SK-N-SH (cell line): ENCODE data around the gene SNX11. TPM values are rescaled to one million over a fixed set of nuclear protein-coding genes. Genes with fewer than 3 reads are reported as not detected.

Source experiments
- CTCF ChIA-PET: fragments of 300-600, 350-600 bp; formaldehyde crosslinking; extraction: SDS; loops from one replicate; lab custom pipeline; 2021; lab: Yijun Ruan, JAX
- POLR2A ChIA-PET: fragments of 350-600 bp; sonication (Branson Sonifier 250); formaldehyde crosslinking; extraction: SDS; loops from one replicate; lab custom pipeline; 2020; ENCODE audit warnings: antibody characterized with exemption, inconsistent platforms; lab: Yijun Ruan, JAX
- DNase-seq: peaks from one replicate; pipeline ENCODE4 v3.0.0; 2012
- H2AFZ ChIP-seq: fragments of 200-600 bp; sonication (generic); 2 replicates; pipeline ENCODE4 v1.8.1; 2016; ENCODE audit warnings: antibody characterized with exemption, mild to moderate bottlenecking, low read depth
- H3F3A ChIP-seq: fragments of 200-600 bp; sonication (generic); replicated peaks from 2 replicates; pipeline ENCODE3; 2016; ENCODE audit warnings: antibody characterized with exemption, mild to moderate bottlenecking; ENCODE audit not compliant: insufficient read depth
- H3K27ac ChIP-seq, 2 experiments: fragments of 200-500 bp in 1 of 2; fragments of 200-600 bp in 1 of 2; sonication (Bioruptor generic) in 1 of 2; sonication (generic), shearing (Covaris generic) in 1 of 2; 2 replicates each; pipeline versions ENCODE4 v1.5.1 to v1.6.1; 2014 to 2016; ENCODE audit warnings: low read depth in 2 of 2, inconsistent platforms in 1 of 2, low read length in 1 of 2, mild to moderate bottlenecking in 1 of 2, mixed read lengths in 1 of 2
- H3K27me3 ChIP-seq: fragments of 200-600 bp; sonication (generic), shearing (Covaris generic); 2 replicates; pipeline ENCODE4 v1.6.1; 2016; ENCODE audit warnings: mixed run types; ENCODE audit not compliant: insufficient read depth
- H3K36me3 ChIP-seq, 2 experiments: fragments of 200-500 bp in 1 of 2; fragments of 200-600 bp in 1 of 2; sonication (Bioruptor generic) in 1 of 2; sonication (generic) in 1 of 2; replicated peaks in 1 of 2; 2 replicates each; pipeline versions ENCODE3 to v1.5.1; 2014 to 2016; ENCODE audit warnings: low read length in 1 of 2, mild to moderate bottlenecking in 1 of 2; ENCODE audit not compliant: insufficient read depth in 2 of 2, control insufficient read depth in 1 of 2
- H3K4me1 ChIP-seq, 2 experiments: fragments of 200-500 bp in 1 of 2; fragments of 200-600 bp in 1 of 2; sonication (Bioruptor generic) in 1 of 2; sonication (generic), shearing (Covaris generic) in 1 of 2; 2 replicates each; pipeline versions ENCODE4 v1.5.1 to v1.6.1; 2014 to 2016; ENCODE audit warnings: low read depth in 1 of 2, low read length in 1 of 2, mixed run types in 1 of 2; ENCODE audit not compliant: insufficient read depth in 2 of 2, control insufficient read depth in 1 of 2
- H3K4me2 ChIP-seq: fragments of 200-600 bp; sonication (generic), shearing (Covaris generic); 2 replicates; pipeline ENCODE4 v1.6.1; 2017; ENCODE audit warnings: mixed run types
- H3K4me3 ChIP-seq, 2 experiments: fragments of 200-500 bp in 1 of 2; fragments of 200-600 bp in 1 of 2; sonication (Bioruptor generic) in 1 of 2; sonication (generic), shearing (Covaris generic) in 1 of 2; 2 replicates each; pipeline versions ENCODE4 v1.5.1 to v1.8.1; 2014 to 2016; ENCODE audit warnings: low read depth in 2 of 2, inconsistent platforms in 1 of 2, low read length in 1 of 2, mild to moderate bottlenecking in 1 of 2, mixed read lengths in 1 of 2, moderate library complexity in 1 of 2
- H3K79me2 ChIP-seq: fragments of 200-600 bp; sonication (generic); 2 replicates; pipeline ENCODE4 v1.8.1; 2017; ENCODE audit warnings: mild to moderate bottlenecking; ENCODE audit not compliant: insufficient read depth
- H3K9ac ChIP-seq: fragments of 200-600 bp; sonication (generic); 2 replicates; pipeline ENCODE4 v1.6.1; 2017; ENCODE audit warnings: mixed run types
- H3K9me2 ChIP-seq: fragments of 200-600 bp; sonication (generic); 2 replicates; pipeline ENCODE4 v1.6.1; 2017; ENCODE audit warnings: mixed run types
- H3K9me3 ChIP-seq: fragments of 200-600 bp; sonication (generic); 2 replicates; pipeline ENCODE4 v1.6.1; 2017; ENCODE audit warnings: mixed run types, mild to moderate bottlenecking, moderate library complexity
- H4K20me1 ChIP-seq: fragments of 200-600 bp; sonication (generic); 2 replicates; pipeline ENCODE4 v1.6.1; 2017; ENCODE audit warnings: mild to moderate bottlenecking, mixed run types; ENCODE audit not compliant: insufficient read depth
- EP300 ChIP-seq, 2 experiments: IDR thresholded peaks; 2 replicates each; pipeline versions ENCODE4 v1.4.0 to v1.6.1; 2012; ENCODE audit warnings: borderline replicate concordance in 1 of 2, low read depth in 1 of 2, low read length in 1 of 2
- EZH2phosphoT487 ChIP-seq: fragments of 200-600 bp; sonication (generic); IDR thresholded peaks from 2 replicates; pipeline ENCODE4 v1.6.1; 2017; ENCODE audit warnings: low read depth, mixed run types, mild to moderate bottlenecking, antibody characterized with exemption, moderate library complexity, borderline replicate concordance
- FOSL2 ChIP-seq: IDR thresholded peaks from 2 replicates; pipeline ENCODE4 v1.4.0; 2012; ENCODE audit warnings: low read depth, mild to moderate bottlenecking, moderate library complexity, borderline replicate concordance
- FOXJ3 ChIP-seq: sonication (generic); formaldehyde crosslinking; IDR thresholded peaks from 2 replicates; pipeline ENCODE4 v1.5.1; 2020; ENCODE audit warnings: mild to moderate bottlenecking, missing genetic modification reagents
- GABPA ChIP-seq: IDR thresholded peaks from 2 replicates; pipeline ENCODE4 v1.4.0; 2012; ENCODE audit warnings: low read depth, mild to moderate bottlenecking
- JUND ChIP-seq: IDR thresholded peaks from 2 replicates; pipeline ENCODE4 v1.4.0; 2012
- MAX ChIP-seq: IDR thresholded peaks from 2 replicates; pipeline ENCODE4 v1.4.0; 2012; ENCODE audit warnings: low read depth
- NFIC ChIP-seq: IDR thresholded peaks from 2 replicates; pipeline ENCODE4 v1.4.0; 2012; ENCODE audit warnings: borderline replicate concordance
- POLR2AphosphoS5 ChIP-seq: IDR thresholded peaks from 2 replicates; pipeline ENCODE4 v1.6.1; 2012; ENCODE audit warnings: low read depth, low read length
- RAD21 ChIP-seq: IDR thresholded peaks from 2 replicates; pipeline ENCODE4 v1.6.1; 2012; ENCODE audit warnings: mild to moderate bottlenecking, low read length
- RCOR1 ChIP-seq: fragments of 150-350 bp; IDR thresholded peaks from 2 replicates; pipeline ENCODE4 v1.6.1; 2017; ENCODE audit warnings: antibody characterized with exemption, low read length
- RFX5 ChIP-seq: IDR thresholded peaks from 2 replicates; pipeline ENCODE4 v1.6.1; 2012; ENCODE audit warnings: mild to moderate bottlenecking, improper control_type of control experiment, low read length
- TEAD4 ChIP-seq: IDR thresholded peaks from 2 replicates; pipeline ENCODE4 v1.4.0; 2012; ENCODE audit warnings: mild to moderate bottlenecking, borderline replicate concordance; ENCODE audit not compliant: insufficient read depth
- ZBTB33 ChIP-seq: IDR thresholded peaks from 2 replicates; pipeline ENCODE4 v1.4.0; 2012; ENCODE audit warnings: low read depth, borderline replicate concordance
- WGBS: methylation state at CpG from one replicate; pipeline ENCODE4 v1.1.6; 2017; ENCODE audit warnings: low lambda C conversion rate; 5-methylcytosine and 5-hydroxymethylcytosine counted together
- polyA plus RNA-seq, 3 experiments: library from polyadenylated mRNA; depleted of rRNA; stranded (reverse); fragments of >200 nt; gene quantifications; 2 replicates each; pipeline ENCODE4 v1.2.3, GENCODE V29; 2012
- TF ChIP-seq, protein P1 (sequence below): fragments of 200-600 bp; sonication (generic); IDR thresholded peaks from 2 replicates; pipeline ENCODE4 v1.6.1; 2017; ENCODE audit warnings: antibody characterized with exemption, mild to moderate bottlenecking, moderate library complexity
- TF ChIP-seq, protein P2 (sequence below): IDR thresholded peaks from 2 replicates; pipeline ENCODE4 v1.4.0; 2012; ENCODE audit warnings: low read depth, borderline replicate concordance

The SNX11 gene
- polyA plus RNA-seq, 1 of the 3 experiments (the other 2 are of a cell fraction) = 19.0 TPM

DNA sequence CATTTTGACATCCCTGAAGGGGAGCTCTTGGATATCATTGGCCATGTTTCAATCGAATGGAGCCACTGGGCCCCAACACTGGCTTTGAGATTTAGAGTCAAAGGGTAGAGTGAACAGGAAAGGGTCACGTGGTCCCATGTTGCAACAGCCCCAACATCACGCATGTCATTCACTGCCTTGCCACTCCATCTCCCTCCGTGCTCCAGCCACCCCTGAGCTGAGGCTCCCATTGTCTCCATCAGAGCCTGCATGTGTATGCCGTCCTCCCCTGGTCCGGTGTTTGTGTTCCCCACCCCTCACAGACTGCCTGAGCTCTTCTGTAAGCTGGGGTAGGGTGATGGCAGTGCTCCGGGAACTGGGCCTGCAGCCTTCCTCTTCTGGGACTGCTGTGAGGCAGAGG lies 47.3 kb upstream of the SNX11 start:
- CTCF ChIA-PET = interaction anchor here (0.9 to 44.3 kb wide), 5 partner anchors 12 to 38 kb away, joined by 3 to 1200 read pairs (median 7); partner anchors contain the start of genes COPZ2 and NFE2L1
- Histone ChIP-seq H3K9me3 (no peaks in the 10 kb centered on the region), H3F3A (peaks cover 32% of the 10 kb centered on the region), H3K9me2 (no peaks in the 10 kb centered on the region), H3K4me2 (no peak overlapping the region), H4K20me1 (peaks cover 25% of the 10 kb centered on the region), H3K4me1 (peaks cover 4 to 14% of the 10 kb centered on the region in 2 experiments; a peak in 3 of 4 replicates), H3K4me3 (no peak overlapping the region), H2AFZ (no peak overlapping the region), H3K79me2 (peaks cover 41% of the 10 kb centered on the region; the same call in 1 of the 2 replicates), H3K27ac (no peak overlapping the region), H3K27me3 (no peaks in the 10 kb centered on the region)
- WGBS = 94% methylated on average over 7 of the region's 7 CpGs
- TF ChIP-seq RFX5 = no peak
- no peak for TF ChIP-seq FOSL2
- TF ChIP-seq, all 33 proteins: peak for 0
- POLR2A ChIA-PET = interaction anchor here (2.5 kb wide), 1 partner anchor 8 kb away, joined by 7 read pairs; no protein-coding TSS in a partner anchor
- no peak overlapping the region for H3K9ac ChIP-seq
- peaks cover 59 to 88% of the 10 kb centered on the region in 2 experiments for H3K36me3 ChIP-seq
- DNase-seq = no peak

DNA sequence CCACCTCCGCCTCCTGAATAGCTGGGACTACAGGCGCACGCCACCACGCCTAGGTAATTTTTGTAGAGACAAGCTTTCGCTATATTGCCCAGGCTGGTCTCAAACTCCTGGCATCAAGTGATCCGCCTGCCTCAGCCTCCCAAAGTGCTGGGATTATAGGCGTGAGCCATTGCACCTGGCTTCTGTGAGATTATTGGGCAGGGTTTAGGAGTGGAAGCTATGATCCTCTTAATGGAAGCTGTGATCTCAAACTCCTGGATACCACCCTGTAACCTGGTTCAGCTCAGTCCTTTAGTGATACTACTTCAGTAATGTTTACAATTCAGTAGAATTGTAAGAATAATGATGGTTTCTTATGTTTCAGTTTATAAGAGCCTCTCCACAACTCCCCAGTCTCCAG lies 45.3 kb upstream of the SNX11 start:
- no peak for DNase-seq
- Histone ChIP-seq H3K79me2 (peaks cover 44% of the 10 kb centered on the region; the same call in 1 of the 2 replicates), H3K9ac (no peak overlapping the region), H3K9me3 (no peaks in the 10 kb centered on the region), H3K4me2 (no peak overlapping the region), H3K36me3 (peaks cover 71 to 84% of the 10 kb centered on the region in 2 experiments), H3K4me1 (peaks cover 0 to 2% of the 10 kb centered on the region in 2 experiments; a peak in 1 of 4 replicates), H3K4me3 (no peak overlapping the region), H3K27ac (no peak overlapping the region), H3K27me3 (no peaks in the 10 kb centered on the region), H3K9me2 (no peaks in the 10 kb centered on the region), H4K20me1 (peaks cover 12% of the 10 kb centered on the region; the same call in 1 of the 2 replicates), H3F3A (peaks cover 41% of the 10 kb centered on the region), H2AFZ (no peak overlapping the region)
- TF ChIP-seq FOXJ3 (CRISPR knock-in tag) = no peak
- no peak for TF ChIP-seq RCOR1
- CTCF ChIA-PET = interaction anchor here (0.7 to 44.3 kb wide), 7 partner anchors 14 to 112 kb away, joined by 3 to 1200 read pairs (median 5); partner anchors contain the start of genes COPZ2 and NFE2L1
- POLR2A ChIA-PET = interaction anchor here (1.0 to 1.9 kb wide), 3 partner anchors 14 to 36 kb away, joined by 3 to 5 read pairs (median 3); partner anchors contain the start of gene NFE2L1
- WGBS = 96% methylated on average over 7 of the region's 7 CpGs

DNA sequence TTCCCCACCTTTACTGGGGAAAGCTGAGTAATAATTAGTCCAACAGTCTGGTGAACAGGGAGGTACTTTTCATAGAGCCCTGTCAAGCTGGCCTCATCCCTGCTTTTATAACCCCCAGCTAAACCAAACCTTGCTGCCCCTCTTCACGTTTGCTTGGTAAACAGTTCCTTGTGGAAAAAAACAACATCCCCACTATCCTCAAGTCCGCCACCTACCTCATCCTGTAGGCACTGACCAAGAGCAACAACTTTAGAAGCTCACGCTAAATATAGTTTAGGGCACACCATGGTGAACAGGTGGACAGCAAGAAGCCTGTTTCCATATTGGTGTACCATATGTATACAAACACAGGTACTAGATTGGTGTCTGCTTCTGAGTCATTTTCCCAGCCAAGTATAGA lies 42.9 kb upstream of the SNX11 start:
- POLR2A ChIA-PET = interaction anchor here (1.1 to 1.3 kb wide), 2 partner anchors 9 to 17 kb away, joined by 4 read pairs; partner anchors contain the start of gene NFE2L1
- TF ChIP-seq TEAD4 = no peak
- TF ChIP-seq, protein P1, sequence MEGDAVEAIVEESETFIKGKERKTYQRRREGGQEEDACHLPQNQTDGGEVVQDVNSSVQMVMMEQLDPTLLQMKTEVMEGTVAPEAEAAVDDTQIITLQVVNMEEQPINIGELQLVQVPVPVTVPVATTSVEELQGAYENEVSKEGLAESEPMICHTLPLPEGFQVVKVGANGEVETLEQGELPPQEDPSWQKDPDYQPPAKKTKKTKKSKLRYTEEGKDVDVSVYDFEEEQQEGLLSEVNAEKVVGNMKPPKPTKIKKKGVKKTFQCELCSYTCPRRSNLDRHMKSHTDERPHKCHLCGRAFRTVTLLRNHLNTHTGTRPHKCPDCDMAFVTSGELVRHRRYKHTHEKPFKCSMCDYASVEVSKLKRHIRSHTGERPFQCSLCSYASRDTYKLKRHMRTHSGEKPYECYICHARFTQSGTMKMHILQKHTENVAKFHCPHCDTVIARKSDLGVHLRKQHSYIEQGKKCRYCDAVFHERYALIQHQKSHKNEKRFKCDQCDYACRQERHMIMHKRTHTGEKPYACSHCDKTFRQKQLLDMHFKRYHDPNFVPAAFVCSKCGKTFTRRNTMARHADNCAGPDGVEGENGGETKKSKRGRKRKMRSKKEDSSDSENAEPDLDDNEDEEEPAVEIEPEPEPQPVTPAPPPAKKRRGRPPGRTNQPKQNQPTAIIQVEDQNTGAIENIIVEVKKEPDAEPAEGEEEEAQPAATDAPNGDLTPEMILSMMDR = no peak
- no peak for TF ChIP-seq POLR2AphosphoS5
- no peak for TF ChIP-seq MAX
- no peak for TF ChIP-seq RCOR1
- TF ChIP-seq FOSL2 = no peak
- TF ChIP-seq EZH2phosphoT487 = no peak
- no peak for TF ChIP-seq NFIC
- TF ChIP-seq, protein P2, sequence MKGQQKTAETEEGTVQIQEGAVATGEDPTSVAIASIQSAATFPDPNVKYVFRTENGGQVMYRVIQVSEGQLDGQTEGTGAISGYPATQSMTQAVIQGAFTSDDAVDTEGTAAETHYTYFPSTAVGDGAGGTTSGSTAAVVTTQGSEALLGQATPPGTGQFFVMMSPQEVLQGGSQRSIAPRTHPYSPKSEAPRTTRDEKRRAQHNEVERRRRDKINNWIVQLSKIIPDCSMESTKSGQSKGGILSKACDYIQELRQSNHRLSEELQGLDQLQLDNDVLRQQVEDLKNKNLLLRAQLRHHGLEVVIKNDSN = no peak
- TF ChIP-seq RAD21 = no peak
- TF ChIP-seq JUND = no peak
- TF ChIP-seq EP300 (IDR thresholded peaks at IDR 0.05; ENCODE audit: borderline replicate concordance in 1 of 2, low read depth in 1 of 2, low read length in 1 of 2) = no peak
- no peak for TF ChIP-seq ZBTB33
- no peak for TF ChIP-seq GABPA

More for the DNA sequence above, 42.9 kb upstream of the SNX11 start:
- CTCF ChIA-PET = interaction anchor here (0.7 to 44.3 kb wide), 5 partner anchors 15 to 553 kb away, joined by 4 to 1200 read pairs (median 4); partner anchors contain the start of gene COPZ2
- peaks cover 17% of the 10 kb centered on the region; the same call in 1 of the 2 replicates for H4K20me1 ChIP-seq
- peaks cover 73 to 79% of the 10 kb centered on the region in 2 experiments for H3K36me3 ChIP-seq
- no peaks in the 10 kb centered on the region for H3K27me3 ChIP-seq
- no peaks in the 10 kb centered on the region for H3K9me2 ChIP-seq
- no peaks in the 10 kb centered on the region for H3K9me3 ChIP-seq
- no peak overlapping the region for H3K4me3 ChIP-seq
- DNase-seq = no peak
- no peak overlapping the region for H3K9ac ChIP-seq
- H3K4me2 ChIP-seq = no peak overlapping the region
- H3K79me2 ChIP-seq = peaks cover 48% of the 10 kb centered on the region
- no peak overlapping the region for H3K27ac ChIP-seq
- peaks cover 0 to 2% of the 10 kb centered on the region in 2 experiments; a peak in 2 of 4 replicates for H3K4me1 ChIP-seq
- no peak overlapping the region for H2AFZ ChIP-seq
- WGBS = 90% methylated on average over 3 of the region's 3 CpGs
- H3F3A ChIP-seq = peaks cover 59% of the 10 kb centered on the region
